Measurements from ENCODE around the gene CSMD2. TPM values are rescaled to one million over a fixed set of nuclear protein-coding genes. Genes with fewer than 3 reads are reported as not detected.

The CSMD2 gene
- total RNA-seq, 4 donors from 2014 or later = 0.16 to 1.00 (median 0.27) TPM; not detected in 1

DNA sequence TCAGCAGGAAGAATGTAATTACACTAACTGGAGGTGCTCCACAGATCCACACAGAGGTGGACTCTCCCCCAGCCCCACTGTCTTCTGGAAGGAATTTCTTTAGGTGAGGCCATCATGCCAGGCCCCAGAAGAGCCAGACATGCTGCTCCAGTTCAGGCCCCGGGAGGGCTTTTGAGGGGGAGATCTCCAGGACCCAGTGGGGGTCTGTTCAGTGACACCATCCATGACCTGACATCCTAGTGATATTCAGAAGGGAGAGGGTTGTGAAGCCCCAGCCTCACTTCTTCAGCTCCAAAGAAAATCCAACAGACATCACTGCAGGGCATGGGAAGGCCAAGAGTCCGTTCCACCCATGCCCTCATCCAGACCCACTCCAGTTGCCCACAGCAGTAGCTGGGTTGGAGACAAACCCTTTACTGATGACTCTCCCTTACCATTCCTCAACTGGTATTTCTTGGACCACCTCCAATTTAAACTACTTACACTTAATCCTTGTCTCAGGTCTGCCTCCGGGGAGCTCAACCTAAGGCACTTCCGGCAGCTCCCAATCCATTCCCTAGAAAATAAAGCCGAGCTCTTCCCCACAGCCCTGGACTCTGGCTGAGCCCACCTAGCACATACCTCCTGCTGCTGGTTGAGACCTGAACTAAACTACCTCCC is 39.2 kb downstream of the CSMD2 start:
- in situ Hi-C loops (cut with MboI; ENCODE audit: low pct_ligation_motif_present in 1 of 4, low pct_unique_long_range_greater_than_20kb in 1 of 4, low sequenced_read_pairs in 3 of 4) (no loop called here), intact Hi-C loops (cut with DNase I; ENCODE audit: low total_unique reads) (no loop called here)
- TF ChIP-seq POLR2AphosphoS5 (IDR thresholded peaks at IDR 0.05) = no peak
- TF ChIP-seq POLR2A (IDR thresholded peaks at IDR 0.05) = no peak
- TF ChIP-seq EP300 (IDR thresholded peaks at IDR 0.05; ENCODE audit: low read depth) = no peak
- TF ChIP-seq CTCF (IDR thresholded peaks at IDR 0.05) = no peak
- Histone ChIP-seq H3K27me3 (no peaks in the 10 kb centered on the region), H3K4me1 (no peaks in the 10 kb centered on the region), H3K9me3 (no peaks in the 10 kb centered on the region), H3K36me3 (no peaks in the 10 kb centered on the region), H3K27ac (no peak overlapping the region), H3K4me3 (no peak overlapping the region)
- WGBS, 2 donors (ENCODE audit: low coverage in 1 of 2) = 85% methylated on average over 5 of the region's 5 CpGs; no CpG with 5 or more reads in 1 of the 2 donors
- DNase-seq = no peak

DNA sequence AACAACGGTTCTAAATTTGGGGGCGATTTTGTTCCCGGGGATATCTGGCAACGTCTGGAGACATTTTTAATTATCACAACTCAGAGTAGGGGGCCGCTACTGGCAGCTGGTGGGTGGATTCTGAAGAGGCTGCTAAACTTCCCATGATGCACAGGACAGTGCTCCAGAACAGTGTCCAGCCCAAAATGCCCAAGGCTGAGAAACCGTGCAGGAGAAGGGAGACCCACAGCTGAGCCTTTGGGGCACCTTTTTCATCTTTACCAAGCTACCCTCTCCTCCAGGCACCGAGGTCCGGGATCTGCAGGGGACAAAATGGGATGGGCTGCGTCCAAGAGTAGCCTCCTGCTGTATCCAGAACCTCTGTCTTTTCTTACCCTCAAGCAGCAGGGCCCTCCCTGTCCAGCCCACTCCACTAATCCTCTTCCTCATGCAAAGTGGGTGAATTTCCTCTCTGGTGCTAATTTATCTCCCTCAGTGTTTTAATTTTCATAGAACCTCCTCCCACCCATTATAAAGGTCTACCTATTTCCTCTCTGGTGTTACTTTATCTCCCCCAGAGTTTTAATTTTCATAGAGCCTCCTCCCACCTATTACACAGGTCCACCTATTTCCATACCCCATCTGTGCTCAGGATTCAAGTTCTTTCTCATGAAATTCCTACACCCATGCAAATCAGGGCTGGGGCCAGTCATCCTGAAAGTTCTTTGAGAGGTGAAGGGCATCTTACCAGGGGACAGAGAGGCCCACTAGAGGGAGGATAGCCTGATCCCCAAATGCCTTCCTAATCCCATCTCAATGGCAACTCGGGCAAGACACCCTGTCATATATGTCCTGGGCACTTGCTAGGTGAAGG is 42.7 kb downstream of the CSMD2 start:
- intact Hi-C loops (cut with DNase I; ENCODE audit: low total_unique reads) (no loop called here), in situ Hi-C loops (cut with MboI; ENCODE audit: low pct_ligation_motif_present in 1 of 4, low pct_unique_long_range_greater_than_20kb in 1 of 4, low sequenced_read_pairs in 3 of 4) (no loop called here)
- TF ChIP-seq CTCF (IDR thresholded peaks at IDR 0.05) (no peak), POLR2A (IDR thresholded peaks at IDR 0.05) (no peak), POLR2AphosphoS5 (IDR thresholded peaks at IDR 0.05) (no peak), EP300 (IDR thresholded peaks at IDR 0.05; ENCODE audit: low read depth) (no peak)
- Histone ChIP-seq H3K36me3 (no peaks in the 10 kb centered on the region), H3K9me3 (peaks cover 7 to 8% of the 10 kb centered on the region in 2 donors), H3K4me3 (no peak overlapping the region), H3K4me1 (no peaks in the 10 kb centered on the region), H3K27ac (no peak overlapping the region), H3K27me3 (no peaks in the 10 kb centered on the region)
- DNase-seq = no peak
- WGBS, 2 donors (ENCODE audit: low coverage in 1 of 2) = 54 to 80% methylated on average over 3 to 10 of the region's 10 CpGs

DNA sequence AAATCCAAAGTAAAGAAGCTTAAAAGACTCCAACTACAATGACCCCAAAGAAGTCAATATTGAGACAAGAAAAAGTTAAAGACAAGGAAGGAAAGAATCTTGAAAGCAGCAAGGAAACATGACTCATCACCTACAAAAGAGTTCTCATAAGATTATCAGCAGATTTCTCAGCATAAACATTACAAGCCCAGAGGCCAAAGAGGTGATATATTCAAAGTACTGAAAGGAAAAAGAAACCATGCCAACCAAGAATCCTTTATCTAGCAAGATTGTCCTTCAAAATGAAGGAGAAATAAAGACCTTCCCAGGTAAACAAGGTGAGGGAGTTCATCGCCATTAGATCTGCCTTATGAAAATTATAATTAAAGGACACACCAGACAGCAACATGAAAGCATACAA is 49.8 kb downstream of the CSMD2 start:
- no peaks in the 10 kb centered on the region for H3K4me1 ChIP-seq
- peaks cover 19 to 20% of the 10 kb centered on the region in 2 donors for H3K9me3 ChIP-seq
- intact Hi-C loops (cut with DNase I; ENCODE audit: low total_unique reads) = no loop called here
- no peak overlapping the region for H3K4me3 ChIP-seq
- in situ Hi-C loops (cut with MboI; ENCODE audit: low pct_ligation_motif_present in 1 of 4, low pct_unique_long_range_greater_than_20kb in 1 of 4, low sequenced_read_pairs in 3 of 4) = no loop called here
- H3K27ac ChIP-seq = no peak overlapping the region
- DNase-seq = no peak
- TF ChIP-seq POLR2AphosphoS5 (IDR thresholded peaks at IDR 0.05) (no peak), EP300 (IDR thresholded peaks at IDR 0.05; ENCODE audit: low read depth) (no peak), POLR2A (IDR thresholded peaks at IDR 0.05) (no peak), CTCF (IDR thresholded peaks at IDR 0.05) (no peak)
- no peaks in the 10 kb centered on the region for H3K36me3 ChIP-seq
- WGBS, 2 donors (ENCODE audit: low coverage in 1 of 2) = 91 to 100% methylated on average over 1 of the region's 1 CpG
- H3K27me3 ChIP-seq = no peaks in the 10 kb centered on the region

DNA sequence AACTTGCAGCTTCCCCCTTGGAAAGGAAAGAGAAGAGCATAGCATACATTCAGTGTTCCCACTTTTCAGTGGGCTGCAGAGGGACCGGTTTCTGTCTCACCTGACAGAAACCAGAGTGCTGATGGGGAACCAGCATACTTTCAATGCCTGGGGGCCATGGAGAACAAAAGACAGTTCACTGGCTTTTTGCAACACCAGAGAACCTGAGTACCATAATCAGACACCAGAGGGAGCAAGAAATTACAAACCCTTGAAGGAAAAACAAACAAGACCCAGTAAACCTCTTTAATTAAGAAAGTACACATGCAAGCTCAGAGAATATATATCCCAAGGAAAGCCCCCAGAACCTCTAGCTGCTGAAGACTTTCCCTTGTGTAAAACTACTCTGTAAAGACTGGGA is 51.1 kb downstream of the CSMD2 start:
- Histone ChIP-seq H3K27ac (no peak overlapping the region), H3K36me3 (no peaks in the 10 kb centered on the region), H3K9me3 (peaks cover 15 to 16% of the 10 kb centered on the region in 2 donors), H3K4me1 (no peaks in the 10 kb centered on the region), H3K4me3 (no peak overlapping the region), H3K27me3 (no peaks in the 10 kb centered on the region)
- intact Hi-C loops (cut with DNase I; ENCODE audit: low total_unique reads) (no loop called here), in situ Hi-C loops (cut with MboI; ENCODE audit: low pct_ligation_motif_present in 1 of 4, low pct_unique_long_range_greater_than_20kb in 1 of 4, low sequenced_read_pairs in 3 of 4) (no loop called here)
- 33 to 72% methylated on average over 1 of the region's 1 CpG for WGBS, 2 donors (ENCODE audit: low coverage in 1 of 2)
- no peak for TF ChIP-seq EP300 (IDR thresholded peaks at IDR 0.05; ENCODE audit: low read depth)
- TF ChIP-seq POLR2A (IDR thresholded peaks at IDR 0.05) = no peak
- TF ChIP-seq POLR2AphosphoS5 (IDR thresholded peaks at IDR 0.05) = no peak
- no peak for TF ChIP-seq CTCF (IDR thresholded peaks at IDR 0.05)
- DNase-seq = no peak

Measured in transverse colon (tissue), 4 donors.